Mesangial cell (primary cell): ENCODE data around the gene GBP4. TPM values are rescaled to one million over a fixed set of nuclear protein-coding genes. Genes with fewer than 3 reads are reported as not detected.

Experiments used
- total RNA-seq: library from RNA; depleted of rRNA; stranded (reverse); fragments of >200 nt; gene quantifications from 2 replicates; pipeline ENCODE4 v1.2.3, GENCODE V29; 2015

The GBP4 gene, protein sequence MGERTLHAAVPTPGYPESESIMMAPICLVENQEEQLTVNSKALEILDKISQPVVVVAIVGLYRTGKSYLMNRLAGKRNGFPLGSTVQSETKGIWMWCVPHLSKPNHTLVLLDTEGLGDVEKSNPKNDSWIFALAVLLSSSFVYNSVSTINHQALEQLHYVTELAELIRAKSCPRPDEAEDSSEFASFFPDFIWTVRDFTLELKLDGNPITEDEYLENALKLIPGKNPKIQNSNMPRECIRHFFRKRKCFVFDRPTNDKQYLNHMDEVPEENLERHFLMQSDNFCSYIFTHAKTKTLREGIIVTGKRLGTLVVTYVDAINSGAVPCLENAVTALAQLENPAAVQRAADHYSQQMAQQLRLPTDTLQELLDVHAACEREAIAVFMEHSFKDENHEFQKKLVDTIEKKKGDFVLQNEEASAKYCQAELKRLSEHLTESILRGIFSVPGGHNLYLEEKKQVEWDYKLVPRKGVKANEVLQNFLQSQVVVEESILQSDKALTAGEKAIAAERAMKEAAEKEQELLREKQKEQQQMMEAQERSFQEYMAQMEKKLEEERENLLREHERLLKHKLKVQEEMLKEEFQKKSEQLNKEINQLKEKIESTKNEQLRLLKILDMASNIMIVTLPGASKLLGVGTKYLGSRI
- total RNA-seq: 0.13 TPM in 1 of 2 replicates, not detected in the other

DNA sequence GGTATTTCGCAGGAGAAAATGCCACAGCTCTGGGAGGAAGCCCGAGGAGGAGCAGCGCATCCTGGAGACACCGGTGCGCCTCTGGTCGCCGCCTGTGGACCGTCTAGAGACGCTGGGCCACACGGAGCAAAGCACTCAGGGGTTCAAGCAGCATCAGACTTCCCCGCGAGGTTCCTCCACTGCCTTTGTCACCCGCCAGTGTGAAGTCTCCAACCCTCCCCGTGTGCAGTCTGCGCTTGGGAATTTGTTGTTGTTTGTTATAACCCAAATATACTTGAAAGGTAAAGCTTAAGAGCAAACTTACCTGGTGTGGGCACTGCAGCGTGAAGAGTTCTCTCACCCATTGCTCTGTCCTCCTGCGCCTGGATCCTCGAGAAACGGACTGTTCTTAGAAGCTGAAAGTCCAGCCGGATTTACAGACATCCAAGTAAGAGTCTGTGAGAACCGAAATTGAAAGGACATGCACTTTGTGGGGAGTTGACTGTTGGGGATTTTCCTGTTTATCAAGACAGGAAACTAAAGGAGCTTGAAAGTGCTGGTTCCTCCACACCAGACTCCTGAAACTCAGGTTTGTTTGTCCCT, at the start of gene GBP4:
TSS of gene GBP4 (minus strand) at position 452 of the 582 bp plus-strand sequence. CDS start at position 344, 108 bp downstream.

DNA sequence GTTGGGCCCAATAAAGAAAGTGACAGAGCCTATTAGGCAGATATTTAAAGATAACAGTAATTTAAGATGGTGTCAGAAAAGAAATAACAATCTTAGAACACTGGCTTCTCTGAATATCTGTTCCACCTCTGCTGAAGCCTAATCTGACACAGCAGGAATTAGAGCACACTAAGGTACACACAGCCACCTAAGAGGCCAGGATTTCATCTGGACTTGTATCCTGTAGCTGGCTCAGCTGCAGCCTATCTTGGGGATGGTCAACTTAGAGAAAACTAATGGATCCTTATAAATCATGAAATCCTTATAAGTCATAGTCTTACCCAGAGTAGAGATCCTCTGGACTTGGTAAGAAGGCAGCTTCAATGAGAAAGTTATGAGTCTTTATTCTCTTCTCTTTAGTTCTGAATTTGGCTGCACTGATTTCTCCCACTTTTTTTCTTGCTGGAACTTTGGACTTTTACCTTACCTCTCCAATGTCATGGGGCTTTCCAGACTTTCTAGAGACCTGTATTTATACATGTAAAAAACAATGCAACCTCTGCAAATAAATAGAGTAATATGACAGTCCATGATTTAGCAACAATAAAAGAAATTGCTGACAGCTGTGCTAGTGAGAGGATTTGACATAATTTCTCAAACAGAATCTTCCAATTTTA, 23.0 kb downstream of the GBP4 start, which contains the start of gene GBP7:
TSS of gene GBP7 (minus strand) at position 403 of the 656 bp plus-strand sequence. CDS start 4,068 bp downstream, outside the sequence.

Other genes starting within 250 kb of the GBP4 start
- 18.6 and 25.9 TPM in 2 replicates for gene KYAT3, start 206.3 kb downstream of the GBP4 start, total RNA-seq
- gene RBMXL1, start 206.3 kb downstream of the GBP4 start, total RNA-seq: 4.2 and 4.4 TPM in 2 replicates
- 9.8 and 16.1 TPM in 2 replicates for gene GBP3, start 176.1 kb downstream of the GBP4 start, total RNA-seq
- 19.9 and 22.8 TPM in 2 replicates for gene GBP1, start 133.7 kb downstream of the GBP4 start, total RNA-seq
- gene GBP2, start 72.8 kb downstream of the GBP4 start, total RNA-seq: 0.49 and 3.5 TPM in 2 replicates
- gene GBP7, start 22.9 kb downstream of the GBP4 start, total RNA-seq: not detected in 2 replicates
- gene GBP5, start 73.9 kb upstream of the GBP4 start, total RNA-seq: not detected in 2 replicates
- not detected in 2 replicates for gene GBP6, start 165.1 kb upstream of the GBP4 start, total RNA-seq